Measurements from ENCODE around the gene HNMT.

DNA sequence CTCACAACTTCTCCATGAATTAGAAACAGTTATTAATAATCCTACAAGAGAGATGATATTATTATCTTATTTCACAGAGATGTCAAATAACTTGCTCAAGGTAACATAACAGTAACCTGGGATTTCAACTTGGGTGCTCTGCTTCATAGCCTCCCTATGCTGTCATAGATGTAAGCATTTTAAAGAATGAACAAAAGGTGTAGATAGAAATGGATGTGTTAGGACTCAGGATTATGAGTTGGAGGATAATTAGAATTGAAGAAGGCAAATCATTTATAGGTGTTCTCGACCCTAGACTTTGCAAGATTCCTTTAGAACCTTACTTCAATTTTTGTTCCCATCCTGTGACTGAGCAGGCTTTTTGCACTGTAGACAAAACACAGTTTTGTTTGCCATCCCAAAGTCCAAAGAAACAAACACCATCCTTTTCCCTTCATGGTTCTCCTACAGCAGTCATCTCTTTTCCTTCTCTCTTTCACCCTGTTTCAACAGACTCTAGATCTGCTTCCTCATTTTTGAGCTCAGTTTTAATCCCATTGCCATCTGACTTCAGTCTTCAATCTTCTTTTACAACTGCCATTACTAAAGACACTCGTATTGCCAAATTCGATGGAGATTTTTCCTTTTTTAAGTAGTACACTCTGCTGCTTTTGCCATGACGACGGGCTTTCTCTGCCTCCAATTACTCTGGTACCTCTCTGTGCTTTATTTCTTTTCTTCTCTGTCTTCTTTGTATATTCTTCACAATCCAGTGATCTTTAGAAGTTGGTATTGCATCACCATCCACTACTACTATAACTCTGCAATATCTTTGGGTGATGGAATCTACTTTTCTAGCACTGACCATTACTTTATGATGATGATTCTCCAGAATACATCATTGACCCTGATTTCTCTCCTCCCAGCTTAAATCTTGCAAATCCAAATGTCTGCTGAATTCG, 4.5 kb downstream of the HNMT start:
- TF ChIP-seq CTCF (IDR thresholded peaks at IDR 0.05) (no peak), EP300 (IDR thresholded peaks at IDR 0.05) (no peak), POLR2A (IDR thresholded peaks at IDR 0.05) (no peak)

All from ovary (tissue), 3 donors.